HCT116 (cell line): ENCODE measurements around the gene EHMT1. TPM values are rescaled to one million over a fixed set of nuclear protein-coding genes. Genes with fewer than 3 reads are reported as not detected.
A peak's percentile ranks its signal among the peaks of the same experiment; 100 is the strongest.

Experiments
- ATAC-seq: fragments of 200-7000 bp; cut with Tn5 transposase; 2 replicates; pipeline ENCODE4 v1.9.1; 2020; ENCODE audit warnings: mild to moderate bottlenecking, moderate library complexity
- BruUV-seq: library from RNA; stranded (reverse); fragments of 400-500 nt; replicated peaks from 2 replicates; lab custom pipeline; 2021; lab: Mats Ljungman, UMichigan
- CTCF ChIA-PET: fragments of 300-600 bp; sonication (Branson Sonifier 250); formaldehyde crosslinking; loops from one replicate; lab custom pipeline; 2021; ENCODE audit warnings: antibody characterized with exemption; lab: Charles Lee
- POLR2A ChIA-PET: fragments of 300-600, 350-600 bp; sonication (Branson Sonifier 250); formaldehyde crosslinking; loops from one replicate; lab custom pipeline; 2021; ENCODE audit warnings: antibody characterized with exemption; lab: Charles Lee
- RAD21 ChIA-PET, 2 experiments: fragments of 300-600 bp; sonication (Branson Sonifier 250); formaldehyde crosslinking; loops; one replicate each; lab custom pipeline; 2023; ENCODE audit warnings: low total read pairs in 2 of 2; ENCODE audit not compliant: uncharacterized antibody in 2 of 2, unreplicated experiment in 2 of 2, low non-redundant PET in 1 of 2; lab: Charles Lee
- DNase-seq: peaks from one replicate; pipeline ENCODE4 v3.0.0-alpha.2; 2010; ENCODE audit warnings: low read depth, low spot score
- H2AFZ ChIP-seq: fragments of 200-600 bp; shearing (Covaris generic), sonication (generic); 2 replicates; pipeline ENCODE4 v1.6.1; 2017; ENCODE audit warnings: low read depth, mixed run types, mixed read lengths, antibody characterized with exemption, low read length; ENCODE audit not compliant: poor library complexity, severe bottlenecking
- H3K27ac ChIP-seq: 2 replicates; pipeline ENCODE4 v1.5.1; 2012; ENCODE audit warnings: low read depth, low read length
- H3K27me3 ChIP-seq: fragments of 200-600 bp; sonication (generic); 2 replicates; pipeline ENCODE4 v1.6.1; 2016; ENCODE audit warnings: mixed run types, low read length, mixed read lengths; ENCODE audit not compliant: insufficient read depth
- H3K36me3 ChIP-seq, 2 experiments: fragments of 200-500 bp in 1 of 2; fragments of 200-600 bp in 1 of 2; sonication (Bioruptor generic) in 1 of 2; sonication (generic) in 1 of 2; 2 replicates each; pipeline versions ENCODE4 v1.5.1 to v1.6.1; 2014 to 2016; ENCODE audit warnings: low read length in 2 of 2, inconsistent platforms in 1 of 2, mixed read lengths in 1 of 2, mixed run types in 1 of 2; ENCODE audit not compliant: insufficient read depth in 2 of 2, control insufficient read depth in 1 of 2
- H3K4me1 ChIP-seq, 2 experiments: fragments of 200-600 bp in 1 of 2; sonication (generic) in 1 of 2; 2 replicates each; pipeline versions ENCODE4 v1.5.1 to v1.6.1; 2012 to 2017; ENCODE audit warnings: low read length in 2 of 2, inconsistent platforms in 1 of 2, mild to moderate bottlenecking in 1 of 2, mixed read lengths in 1 of 2, mixed run types in 1 of 2, moderate library complexity in 1 of 2; ENCODE audit not compliant: insufficient read depth in 2 of 2, control insufficient read depth in 1 of 2
- H3K4me2 ChIP-seq: fragments of 200-600 bp; sonication (generic); 2 replicates; pipeline ENCODE4 v1.6.1; 2017; ENCODE audit warnings: mixed run types, low read length, mixed read lengths
- H3K4me3 ChIP-seq, 2 experiments: fragments of 200-600 bp in 1 of 2; sonication (generic) in 1 of 2; replicated peaks in 1 of 2; 2 replicates each; pipeline ENCODE4 v1.5.1; 2011 to 2016; ENCODE audit warnings: low read length in 2 of 2, control low read depth in 1 of 2, low read depth in 1 of 2, mild to moderate bottlenecking in 1 of 2, mixed read lengths in 1 of 2, mixed run types in 1 of 2
- H3K79me2 ChIP-seq: fragments of 200-600 bp; sonication (generic); 2 replicates; pipeline ENCODE4 v1.6.1; 2017; ENCODE audit warnings: mild to moderate bottlenecking, mixed run types, low read length, moderate library complexity, mixed read lengths; ENCODE audit not compliant: insufficient read depth
- H3K9ac ChIP-seq: fragments of 200-600 bp; sonication (generic); 2 replicates; pipeline ENCODE4 v1.6.1; 2016; ENCODE audit warnings: low read length, mixed read lengths
- H3K9me2 ChIP-seq: fragments of 200-600 bp; sonication (generic), shearing (Covaris generic); 2 replicates; pipeline ENCODE4 v1.6.1; 2017; ENCODE audit warnings: mixed run types, mild to moderate bottlenecking, moderate library complexity; ENCODE audit not compliant: insufficient read depth
- H3K9me3 ChIP-seq, 2 experiments: fragments of 200-500 bp in 1 of 2; fragments of 200-600 bp in 1 of 2; sonication (Bioruptor generic) in 1 of 2; sonication (generic) in 1 of 2; 2 replicates each; pipeline ENCODE4 v1.6.1; 2014 to 2017; ENCODE audit warnings: low read length in 2 of 2, mixed read lengths in 2 of 2, inconsistent platforms in 1 of 2, low read depth in 1 of 2, mild to moderate bottlenecking in 1 of 2, mixed run types in 1 of 2, moderate library complexity in 1 of 2; ENCODE audit not compliant: control insufficient read depth in 1 of 2, insufficient read depth in 1 of 2
- H4K20me1 ChIP-seq: fragments of 200-600 bp; sonication (generic), shearing (Covaris generic); 2 replicates; pipeline ENCODE4 v1.6.1; 2017; ENCODE audit warnings: mixed run types, mild to moderate bottlenecking, moderate library complexity; ENCODE audit not compliant: insufficient read depth
- ATF3 ChIP-seq: IDR thresholded peaks from 2 replicates; pipeline ENCODE4 v1.6.1; 2012
- CEBPB ChIP-seq: IDR thresholded peaks from 2 replicates; pipeline ENCODE4 v1.6.1; 2012; ENCODE audit warnings: low read depth
- CTCF ChIP-seq, 3 experiments: fragments of 200-600 bp in 1 of 3; sonication (generic) in 1 of 3; IDR thresholded peaks in 2 of 3; conservative IDR thresholded peaks in 1 of 3; 2 replicates each; pipeline ENCODE4 v1.5.1; 2012 to 2017; ENCODE audit warnings: low read depth in 2 of 3, low read length in 2 of 3, antibody characterized with exemption in 1 of 3, borderline replicate concordance in 1 of 3, control low read depth in 1 of 3, mild to moderate bottlenecking in 1 of 3, mixed read lengths in 1 of 3, mixed run types in 1 of 3, moderate library complexity in 1 of 3; ENCODE audit not compliant: insufficient read depth in 1 of 3
- ELF1 ChIP-seq: IDR thresholded peaks from 2 replicates; pipeline ENCODE4 v1.6.1; 2012; ENCODE audit warnings: low read depth, borderline replicate concordance
- EZH2 ChIP-seq: fragments of 200-600 bp; sonication (generic); IDR thresholded peaks from 2 replicates; pipeline ENCODE4 v1.6.1; 2017; ENCODE audit warnings: antibody characterized with exemption, mixed run types
- EZH2phosphoT487 ChIP-seq: fragments of 200-600 bp; IDR thresholded peaks from 2 replicates; pipeline ENCODE4 v1.6.1; 2018; ENCODE audit warnings: antibody characterized with exemption, borderline replicate concordance
- FOSL1 ChIP-seq: IDR thresholded peaks from 2 replicates; pipeline ENCODE4 v1.6.1; 2012; ENCODE audit warnings: low read depth
- JUND ChIP-seq: IDR thresholded peaks from 2 replicates; pipeline ENCODE4 v1.6.1; 2012
- POLR2A ChIP-seq: IDR thresholded peaks from 2 replicates; pipeline ENCODE4 v1.7.0; 2011; ENCODE audit warnings: borderline replicate concordance; ENCODE audit not compliant: insufficient read depth, insufficient read length; ENCODE audit errors: extremely low read depth
- POLR2AphosphoS5 ChIP-seq: IDR thresholded peaks from 2 replicates; pipeline ENCODE4 v1.6.1; 2011; ENCODE audit warnings: mild to moderate bottlenecking, low read depth, low read length, moderate library complexity
- SP1 ChIP-seq: IDR thresholded peaks from 2 replicates; pipeline ENCODE4 v1.6.1; 2012; ENCODE audit warnings: low read depth
- SRF ChIP-seq: IDR thresholded peaks from 2 replicates; pipeline ENCODE4 v1.6.1; 2012; ENCODE audit warnings: low read depth
- TCF7L2 ChIP-seq: IDR thresholded peaks from 2 replicates; pipeline ENCODE4 v1.7.0; 2011; ENCODE audit warnings: borderline replicate concordance, inconsistent platforms; ENCODE audit not compliant: insufficient read depth, insufficient read length; ENCODE audit errors: extremely low read depth
- ZFX ChIP-seq: fragments of 450-650 bp; IDR thresholded peaks from 2 replicates; pipeline ENCODE4 v1.6.1; 2017
- intact Hi-C: fragments of 100-400 bp; cut with micrococcal nuclease; formaldehyde crosslinking; loops from 2 replicates; pipeline ENCODE4 v1.10.0; 2022
- total RNA-seq: library from RNA; stranded (reverse); gene quantifications from one replicate; pipeline ENCODE4 v1.2.1, GENCODE V29; 2021; ENCODE audit not compliant: unreplicated experiment
- TF ChIP-seq, protein P1 (sequence below): IDR thresholded peaks from 2 replicates; pipeline ENCODE4 v1.6.1; 2012
- TF ChIP-seq, protein P2 (sequence below): IDR thresholded peaks from 2 replicates; pipeline ENCODE4 v1.6.1; 2011; ENCODE audit warnings: mild to moderate bottlenecking, low read length, moderate library complexity; ENCODE audit not compliant: insufficient replicate concordance; ENCODE audit errors: extremely low read depth

Gene EHMT1
- total RNA-seq, 1 experiment from 2014 or later = 86.1 TPM

- TF ChIP-seq, protein P1, sequence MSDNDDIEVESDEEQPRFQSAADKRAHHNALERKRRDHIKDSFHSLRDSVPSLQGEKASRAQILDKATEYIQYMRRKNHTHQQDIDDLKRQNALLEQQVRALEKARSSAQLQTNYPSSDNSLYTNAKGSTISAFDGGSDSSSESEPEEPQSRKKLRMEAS = no peak
- no peak for TF ChIP-seq POLR2A
- no peak for TF ChIP-seq EZH2
- no peak for TF ChIP-seq CEBPB
- TF ChIP-seq TCF7L2 = no peak
- TF ChIP-seq SP1 = no peak
- no peak for TF ChIP-seq ATF3
- TF ChIP-seq EZH2phosphoT487 = no peak
- TF ChIP-seq SRF = no peak
Observed at GRCh38 chr9:137620581-137620980, 1.8 kb downstream of the EHMT1 start (continued).

- TF ChIP-seq CEBPB (no peak), TCF7L2 (no peak), CTCF (IDR thresholded peaks at IDR 0.05 in 2 of 3, conservative IDR thresholded peaks at IDR 0.05 in 1 of 3; ENCODE audit: borderline replicate concordance in 1 of 3, insufficient read depth in 1 of 3, low read depth in 2 of 3, low read length in 2 of 3) (peak in 2 of 3 experiments; percentile 43 to 46; a peak in 3 of 6 replicates), FOSL1 (no peak), JUND (no peak), ELF1 (no peak), ZFX (no peak), POLR2AphosphoS5 (no peak)
- TF ChIP-seq, protein P2, sequence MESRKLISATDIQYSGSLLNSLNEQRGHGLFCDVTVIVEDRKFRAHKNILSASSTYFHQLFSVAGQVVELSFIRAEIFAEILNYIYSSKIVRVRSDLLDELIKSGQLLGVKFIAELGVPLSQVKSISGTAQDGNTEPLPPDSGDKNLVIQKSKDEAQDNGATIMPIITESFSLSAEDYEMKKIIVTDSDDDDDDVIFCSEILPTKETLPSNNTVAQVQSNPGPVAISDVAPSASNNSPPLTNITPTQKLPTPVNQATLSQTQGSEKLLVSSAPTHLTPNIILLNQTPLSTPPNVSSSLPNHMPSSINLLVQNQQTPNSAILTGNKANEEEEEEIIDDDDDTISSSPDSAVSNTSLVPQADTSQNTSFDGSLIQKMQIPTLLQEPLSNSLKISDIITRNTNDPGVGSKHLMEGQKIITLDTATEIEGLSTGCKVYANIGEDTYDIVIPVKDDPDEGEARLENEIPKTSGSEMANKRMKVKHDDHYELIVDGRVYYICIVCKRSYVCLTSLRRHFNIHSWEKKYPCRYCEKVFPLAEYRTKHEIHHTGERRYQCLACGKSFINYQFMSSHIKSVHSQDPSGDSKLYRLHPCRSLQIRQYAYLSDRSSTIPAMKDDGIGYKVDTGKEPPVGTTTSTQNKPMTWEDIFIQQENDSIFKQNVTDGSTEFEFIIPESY = no peak
- Histone ChIP-seq H3K4me1 (peaks cover 19 to 30% of the 10 kb centered on the region in 2 experiments), H3K9me2 (no peaks in the 10 kb centered on the region), H3K4me3 (peak overlapping the region in 1 of 2 experiments; percentile 8; a peak in 2 of 4 replicates), H3K4me2 (peak overlapping the region; percentile 91), H4K20me1 (peaks cover 5% of the 10 kb centered on the region; the same call in 1 of the 2 replicates), H2AFZ (no peak overlapping the region), H3K79me2 (peaks cover 93% of the 10 kb centered on the region), H3K9me3 (no peaks in the 10 kb centered on the region), H3K9ac (no peak overlapping the region; the same call in 1 of the 2 replicates), H3K27ac (peak overlapping the region; percentile 40; the same call in 1 of the 2 replicates), H3K27me3 (no peaks in the 10 kb centered on the region), H3K36me3 (peaks cover 2 to 7% of the 10 kb centered on the region in 2 experiments; a peak in 1 of 4 replicates)
- intact Hi-C loops = no loop called here
- peak; percentile 21 for ATAC-seq
- no TSS peak for BruUV-seq
- no peak for DNase-seq
- ChIA-PET RAD21 (no interaction called here), POLR2A (no interaction called here), CTCF (no interaction called here)
Observed at GRCh38 chr9:137621131-137621757, 2.4 kb downstream of the EHMT1 start.
